Globus pallidus (tissue), 1 donor: ENCODE results near the gene EEF1G.
A peak's percentile ranks its signal among the peaks of the same experiment; 100 is the strongest.
"Not testable (repeated sequence)": the region's sequence is repeated elsewhere in the genome, so short reads cannot be mapped to it uniquely, and the experiment has no call there.

ENCODE experiments used
- DNase-seq: peaks from one replicate; pipeline ENCODE4 v3.0.0-alpha.2; 2015; ENCODE audit warnings: low spot score

Gene EEF1G

GRCh38 chr11:62573592-62574362 lies at the start of gene EEF1G:
EEF1G (minus strand) TSS chr11:62573891; CDS start chr11:62573842, 49 bp downstream.
- peak; percentile 100 for DNase-seq

- no peak for DNase-seq
These were observed 48.9 kb upstream of the EEF1G start for GRCh38 chr11:62622476-62623089.

- peak; percentile 98 for DNase-seq
These were observed 48.1 kb upstream of the EEF1G start, which contains the start of gene B3GAT3 for GRCh38 chr11:62621567-62622470. B3GAT3 (minus strand) TSS chr11:62621986; CDS start chr11:62621947, 39 bp downstream.

- no peak for DNase-seq
These were observed 47.4 kb upstream of the EEF1G start for GRCh38 chr11:62621027-62621566.

- DNase-seq: not testable (repeated sequence)
These were observed 43.3 kb upstream of the EEF1G start for GRCh38 chr11:62616957-62617356.

- no peak for DNase-seq
These were observed 41.8 kb upstream of the EEF1G start for GRCh38 chr11:62615521-62615920.

- DNase-seq: no peak
These were observed 40.6 kb upstream of the EEF1G start for GRCh38 chr11:62614275-62614674.

- DNase-seq: no peak
These were observed 39.6 kb upstream of the EEF1G start for GRCh38 chr11:62613291-62613778.

GRCh38 chr11:62612366-62613290 lies 38.9 kb upstream of the EEF1G start, which contains the start of the genes EML3 and ROM1:
EML3 (minus strand) TSS chr11:62612775; CDS start chr11:62612457, 318 bp downstream.
ROM1 (plus strand) TSS chr11:62613257; CDS start chr11:62613282, 25 bp downstream.
- DNase-seq: peak; percentile 88

GRCh38 chr11:62611705-62612365 lies 38.1 kb upstream of the EEF1G start:
- DNase-seq: no peak

- no peak for DNase-seq
These were observed 37.4 kb upstream of the EEF1G start for GRCh38 chr11:62610814-62611704.

- DNase-seq: no peak
These were observed 36.7 kb upstream of the EEF1G start for GRCh38 chr11:62610403-62610802.

- no peak for DNase-seq
These were observed 35.1 kb upstream of the EEF1G start for GRCh38 chr11:62608776-62609175.

- no peak for DNase-seq
These were observed 34.0 kb upstream of the EEF1G start for GRCh38 chr11:62607714-62608113.

GRCh38 chr11:62605902-62606301 lies 32.2 kb upstream of the EEF1G start:
- DNase-seq: no peak

GRCh38 chr11:62605467-62605866 lies 31.8 kb upstream of the EEF1G start:
- DNase-seq: no peak

GRCh38 chr11:62604460-62605120 lies 30.9 kb upstream of the EEF1G start:
- DNase-seq: no peak

GRCh38 chr11:62603776-62604299 lies 30.1 kb upstream of the EEF1G start:
- no peak for DNase-seq
